HPDE6-E6E7 (cell line): ENCODE data around the gene RBM4B.
A peak's percentile ranks its signal among the peaks of the same experiment; 100 is the strongest.
"Not testable (repeated sequence)": the region's sequence is repeated elsewhere in the genome, so short reads cannot be mapped to it uniquely, and the experiment has no call there.

Experiments
- DNase-seq: peaks from one replicate; pipeline ENCODE4 v3.0.0; 2011; ENCODE audit warnings: missing footprints; ENCODE audit errors: extremely low spot score

RBM4B gene

GRCh38 chr11:66641834-66642233, 35.9 kb downstream of the RBM4B start:
- no peak for DNase-seq

DNA sequence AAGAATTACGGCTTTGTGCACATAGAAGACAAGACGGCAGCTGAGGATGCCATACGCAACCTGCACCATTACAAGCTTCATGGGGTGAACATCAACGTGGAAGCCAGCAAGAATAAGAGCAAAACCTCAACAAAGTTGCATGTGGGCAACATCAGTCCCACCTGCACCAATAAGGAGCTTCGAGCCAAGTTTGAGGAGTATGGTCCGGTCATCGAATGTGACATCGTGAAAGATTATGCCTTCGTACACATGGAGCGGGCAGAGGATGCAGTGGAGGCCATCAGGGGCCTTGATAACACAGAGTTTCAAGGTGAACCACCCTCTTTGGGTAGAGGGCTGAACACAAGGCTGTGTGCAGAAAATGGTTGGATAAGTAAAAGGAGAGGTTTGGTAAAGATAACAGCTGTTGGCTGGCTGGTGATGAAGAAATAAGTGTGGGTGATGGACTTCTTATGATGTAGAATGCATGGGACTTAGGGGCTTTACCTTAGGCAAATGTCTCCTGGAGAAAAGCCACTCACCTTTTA, 37.8 kb downstream of the RBM4B start:
- DNase-seq, result not testable (repeated sequence)

DNA sequence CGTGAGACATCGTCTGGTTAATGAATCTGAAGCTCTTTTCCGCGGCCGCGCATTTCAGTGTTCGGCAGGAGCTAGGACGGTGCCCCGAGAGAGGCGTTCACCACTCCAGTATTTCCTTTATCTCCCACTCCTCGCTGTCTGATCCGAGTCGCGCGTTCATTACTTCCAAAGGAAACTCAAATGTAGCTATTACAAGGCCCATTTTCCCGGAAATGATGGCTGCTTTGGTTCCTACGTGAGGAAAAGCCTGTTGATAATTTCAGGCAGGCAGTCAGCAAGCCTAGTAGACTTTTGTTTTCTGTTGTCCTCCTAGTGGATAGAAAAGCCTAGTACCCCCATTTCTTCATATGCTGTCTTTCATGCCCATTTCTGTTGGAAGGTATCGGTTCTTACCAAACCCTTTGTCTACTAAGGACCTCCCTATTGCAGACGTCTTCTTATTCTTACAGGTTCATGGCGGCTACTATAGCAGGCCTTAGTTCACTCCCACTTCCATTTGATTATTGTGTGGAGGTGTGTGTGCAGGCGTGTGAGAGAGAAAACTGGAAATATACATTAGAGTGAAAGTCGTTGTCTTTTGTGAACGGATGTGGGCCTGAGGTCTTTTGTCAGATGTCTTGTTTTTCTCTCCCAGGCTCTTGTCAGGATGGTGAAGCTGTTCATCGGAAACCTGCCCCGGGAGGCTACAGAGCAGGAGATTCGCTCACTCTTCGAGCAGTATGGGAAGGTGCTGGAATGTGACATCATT, 38.4 kb downstream of the RBM4B start:
- no peak for DNase-seq

GRCh38 chr11:66638177-66639065, 39.3 kb downstream of the RBM4B start, which contains the start of gene RBM4:
TSS of gene RBM4 (plus strand) at chr11:66638703. CDS start at chr11:66639712, 1,009 bp downstream.
- peak; percentile 98 for DNase-seq

- no peak for DNase-seq
These were observed 40.0 kb downstream of the RBM4B start for GRCh38 chr11:66637557-66638176.

DNA sequence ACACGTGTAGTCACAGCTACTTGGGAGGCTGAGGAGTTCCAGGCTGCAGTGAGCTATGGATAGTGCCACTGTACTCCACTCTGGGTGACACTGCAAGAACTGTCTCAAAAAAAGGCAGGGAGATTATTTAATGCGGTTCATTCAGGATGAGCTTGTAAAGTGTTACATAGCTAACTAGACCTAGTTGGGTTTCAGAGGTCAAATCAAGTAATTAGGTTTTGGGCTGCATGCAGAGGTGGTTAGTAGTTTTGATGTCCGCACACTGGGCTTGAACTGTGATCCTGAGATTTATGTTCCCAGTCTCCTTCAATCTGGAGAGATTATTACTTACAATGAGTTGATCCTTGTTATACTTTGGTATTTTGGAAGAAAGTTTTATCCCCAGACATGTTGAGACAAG, 41.3 kb downstream of the RBM4B start:
- DNase-seq, result no peak

DNA sequence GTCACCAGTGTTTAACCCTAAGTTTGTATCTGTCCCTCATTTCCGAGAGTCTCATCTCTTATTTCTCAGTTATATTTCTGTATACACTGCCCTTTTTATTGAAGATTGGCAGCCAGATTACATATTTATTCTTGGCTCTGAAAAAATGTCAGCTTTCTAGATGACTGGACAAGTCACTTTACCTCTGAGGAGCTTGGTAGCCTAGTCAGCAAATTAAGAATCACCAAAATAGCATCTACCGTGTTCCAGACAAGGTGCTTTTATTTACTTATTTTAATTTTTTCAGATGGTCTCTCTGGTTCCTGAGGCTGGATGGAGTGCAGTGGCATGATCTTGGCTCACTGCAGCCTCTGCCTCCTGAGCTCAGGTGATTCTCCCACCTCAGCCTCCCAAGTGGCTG, 44.7 kb downstream of the RBM4B start:
- DNase-seq, result no peak

DNA sequence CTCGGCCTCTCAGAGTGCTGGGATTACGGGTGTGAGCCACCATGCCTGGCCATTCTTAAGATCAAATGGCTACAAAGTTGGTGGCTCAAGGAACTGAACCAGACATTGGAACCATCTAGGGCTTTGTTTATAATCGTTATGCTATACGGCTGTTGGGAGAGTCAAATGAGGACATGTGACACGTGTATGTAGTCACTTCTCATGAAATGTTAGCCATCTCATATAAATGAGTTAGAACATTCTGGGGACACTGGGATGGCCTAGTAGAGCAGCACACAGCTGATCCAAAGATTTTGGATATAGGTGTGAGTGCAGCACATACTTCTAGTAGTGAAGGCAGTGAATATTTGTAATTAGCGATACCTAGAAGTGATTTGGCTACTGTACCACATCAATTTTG, 45.8 kb downstream of the RBM4B start:
- no peak for DNase-seq

GRCh38 chr11:66629356-66629755, 48.3 kb downstream of the RBM4B start:
- no peak for DNase-seq

DNA sequence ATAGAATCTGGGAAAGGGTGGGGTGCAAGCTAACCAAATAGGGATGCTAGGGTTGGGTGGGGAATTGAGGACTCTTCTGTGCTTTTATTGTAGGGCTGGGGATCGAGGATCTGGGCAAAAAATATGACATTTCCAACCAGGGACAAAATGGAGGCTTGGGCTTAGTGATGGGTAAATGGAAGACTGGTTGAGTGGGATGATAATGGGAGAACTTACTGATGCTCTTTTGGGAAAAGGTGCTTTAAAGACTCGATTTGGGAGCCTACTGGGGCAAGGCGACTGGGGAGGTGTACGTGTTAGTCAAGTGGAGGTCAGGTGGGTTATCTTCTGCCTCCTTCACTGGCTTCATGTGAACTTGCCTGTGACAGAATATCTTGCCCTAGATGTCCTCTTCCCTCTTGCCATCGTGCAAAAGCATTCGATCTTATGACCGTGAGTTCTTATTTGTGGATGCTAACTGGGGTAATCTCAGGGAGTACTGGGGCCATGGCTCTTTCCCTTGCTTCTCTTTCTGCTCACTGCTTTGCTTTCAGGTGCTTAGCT, 49.6 kb downstream of the RBM4B start:
- no peak for DNase-seq

DNA sequence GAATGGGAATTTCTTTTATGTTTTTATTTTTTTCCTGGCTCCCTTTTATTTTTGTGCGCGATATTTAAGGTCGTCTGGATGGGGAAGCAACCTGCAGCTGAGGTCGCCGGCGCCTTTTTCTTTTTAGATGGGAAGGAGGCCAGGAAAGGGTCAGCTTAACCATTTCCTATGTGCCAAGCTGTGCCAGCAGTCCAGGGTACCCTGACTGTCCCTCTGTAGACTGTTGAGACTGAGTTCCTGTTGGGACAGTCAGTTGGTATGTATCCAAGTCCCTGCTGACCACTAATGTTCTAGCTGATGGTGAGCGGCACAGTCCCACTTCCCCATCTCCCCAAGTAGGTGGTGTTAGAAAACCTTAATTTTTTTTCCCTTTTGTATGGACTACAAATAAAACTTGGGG, 50.8 kb downstream of the RBM4B start:
- no peak for DNase-seq

- no peak for DNase-seq
These were observed 51.3 kb downstream of the RBM4B start for GRCh38 chr11:66626382-66626781.

GRCh38 chr11:66625752-66626149, 51.9 kb downstream of the RBM4B start:
- DNase-seq, result no peak

GRCh38 chr11:66625041-66625751, 52.5 kb downstream of the RBM4B start:
- DNase-seq, result no peak

- no peak for DNase-seq
These were observed 53.2 kb downstream of the RBM4B start for GRCh38 chr11:66624450-66624849.

GRCh38 chr11:66619080-66619554, 58.6 kb downstream of the RBM4B start:
- peak; percentile 63 for DNase-seq

- DNase-seq, result no peak
These were observed 60.4 kb downstream of the RBM4B start for GRCh38 chr11:66617155-66617834.

GRCh38 chr11:66616379-66617154, 61.1 kb downstream of the RBM4B start, which contains the start of gene RBM14:
TSS of gene RBM14 (plus strand) at chr11:66616630. CDS start at chr11:66616721, 91 bp downstream.
- DNase-seq, result peak; percentile 100
